SK-N-SH (cell line): ENCODE data around the gene DZIP3. TPM values are rescaled to one million over a fixed set of nuclear protein-coding genes. Genes with fewer than 3 reads are reported as not detected.

ENCODE experiments used
- CTCF ChIA-PET: fragments of 300-600, 350-600 bp; formaldehyde crosslinking; extraction: SDS; loops from one replicate; lab custom pipeline; 2021; lab: Yijun Ruan, JAX
- POLR2A ChIA-PET: fragments of 350-600 bp; sonication (Branson Sonifier 250); formaldehyde crosslinking; extraction: SDS; loops from one replicate; lab custom pipeline; 2020; ENCODE audit warnings: antibody characterized with exemption, inconsistent platforms; lab: Yijun Ruan, JAX
- DNase-seq: peaks from one replicate; pipeline ENCODE4 v3.0.0; 2012
- H2AFZ ChIP-seq: fragments of 200-600 bp; sonication (generic); 2 replicates; pipeline ENCODE4 v1.8.1; 2016; ENCODE audit warnings: antibody characterized with exemption, mild to moderate bottlenecking, low read depth
- H3F3A ChIP-seq: fragments of 200-600 bp; sonication (generic); replicated peaks from 2 replicates; pipeline ENCODE3; 2016; ENCODE audit warnings: antibody characterized with exemption, mild to moderate bottlenecking; ENCODE audit not compliant: insufficient read depth
- H3K27ac ChIP-seq, 2 experiments: fragments of 200-500 bp in 1 of 2; fragments of 200-600 bp in 1 of 2; sonication (Bioruptor generic) in 1 of 2; sonication (generic), shearing (Covaris generic) in 1 of 2; 2 replicates each; pipeline versions ENCODE4 v1.5.1 to v1.6.1; 2014 to 2016; ENCODE audit warnings: low read depth in 2 of 2, inconsistent platforms in 1 of 2, low read length in 1 of 2, mild to moderate bottlenecking in 1 of 2, mixed read lengths in 1 of 2
- H3K27me3 ChIP-seq: fragments of 200-600 bp; sonication (generic), shearing (Covaris generic); 2 replicates; pipeline ENCODE4 v1.6.1; 2016; ENCODE audit warnings: mixed run types; ENCODE audit not compliant: insufficient read depth
- H3K36me3 ChIP-seq, 2 experiments: fragments of 200-500 bp in 1 of 2; fragments of 200-600 bp in 1 of 2; sonication (Bioruptor generic) in 1 of 2; sonication (generic) in 1 of 2; replicated peaks in 1 of 2; 2 replicates each; pipeline versions ENCODE3 to v1.5.1; 2014 to 2016; ENCODE audit warnings: low read length in 1 of 2, mild to moderate bottlenecking in 1 of 2; ENCODE audit not compliant: insufficient read depth in 2 of 2, control insufficient read depth in 1 of 2
- H3K4me1 ChIP-seq, 2 experiments: fragments of 200-500 bp in 1 of 2; fragments of 200-600 bp in 1 of 2; sonication (Bioruptor generic) in 1 of 2; sonication (generic), shearing (Covaris generic) in 1 of 2; 2 replicates each; pipeline versions ENCODE4 v1.5.1 to v1.6.1; 2014 to 2016; ENCODE audit warnings: low read depth in 1 of 2, low read length in 1 of 2, mixed run types in 1 of 2; ENCODE audit not compliant: insufficient read depth in 2 of 2, control insufficient read depth in 1 of 2
- H3K4me2 ChIP-seq: fragments of 200-600 bp; sonication (generic), shearing (Covaris generic); 2 replicates; pipeline ENCODE4 v1.6.1; 2017; ENCODE audit warnings: mixed run types
- H3K4me3 ChIP-seq, 2 experiments: fragments of 200-500 bp in 1 of 2; fragments of 200-600 bp in 1 of 2; sonication (Bioruptor generic) in 1 of 2; sonication (generic), shearing (Covaris generic) in 1 of 2; 2 replicates each; pipeline versions ENCODE4 v1.5.1 to v1.8.1; 2014 to 2016; ENCODE audit warnings: low read depth in 2 of 2, inconsistent platforms in 1 of 2, low read length in 1 of 2, mild to moderate bottlenecking in 1 of 2, mixed read lengths in 1 of 2, moderate library complexity in 1 of 2
- H3K79me2 ChIP-seq: fragments of 200-600 bp; sonication (generic); 2 replicates; pipeline ENCODE4 v1.8.1; 2017; ENCODE audit warnings: mild to moderate bottlenecking; ENCODE audit not compliant: insufficient read depth
- H3K9ac ChIP-seq: fragments of 200-600 bp; sonication (generic); 2 replicates; pipeline ENCODE4 v1.6.1; 2017; ENCODE audit warnings: mixed run types
- H3K9me2 ChIP-seq: fragments of 200-600 bp; sonication (generic); 2 replicates; pipeline ENCODE4 v1.6.1; 2017; ENCODE audit warnings: mixed run types
- H3K9me3 ChIP-seq: fragments of 200-600 bp; sonication (generic); 2 replicates; pipeline ENCODE4 v1.6.1; 2017; ENCODE audit warnings: mixed run types, mild to moderate bottlenecking, moderate library complexity
- H4K20me1 ChIP-seq: fragments of 200-600 bp; sonication (generic); 2 replicates; pipeline ENCODE4 v1.6.1; 2017; ENCODE audit warnings: mild to moderate bottlenecking, mixed run types; ENCODE audit not compliant: insufficient read depth
- CTCF ChIP-seq: fragments of 200-600 bp; sonication (generic); IDR thresholded peaks from 2 replicates; pipeline ENCODE4 v1.6.1; 2017; ENCODE audit warnings: antibody characterized with exemption, mild to moderate bottlenecking, moderate library complexity
- EZH2phosphoT487 ChIP-seq: fragments of 200-600 bp; sonication (generic); IDR thresholded peaks from 2 replicates; pipeline ENCODE4 v1.6.1; 2017; ENCODE audit warnings: low read depth, mixed run types, mild to moderate bottlenecking, antibody characterized with exemption, moderate library complexity, borderline replicate concordance
- FOSL2 ChIP-seq: IDR thresholded peaks from 2 replicates; pipeline ENCODE4 v1.4.0; 2012; ENCODE audit warnings: low read depth, mild to moderate bottlenecking, moderate library complexity, borderline replicate concordance
- FOXM1 ChIP-seq: IDR thresholded peaks from 2 replicates; pipeline ENCODE4 v1.4.0; 2012; ENCODE audit warnings: low read depth, mild to moderate bottlenecking
- GABPA ChIP-seq: IDR thresholded peaks from 2 replicates; pipeline ENCODE4 v1.4.0; 2012; ENCODE audit warnings: low read depth, mild to moderate bottlenecking
- GATA2 ChIP-seq: sonication (generic); formaldehyde crosslinking; IDR thresholded peaks from 2 replicates; pipeline ENCODE4 v1.5.0; 2020; ENCODE audit warnings: mild to moderate bottlenecking, missing genetic modification reagents
- MEF2A ChIP-seq: IDR thresholded peaks from 2 replicates; pipeline ENCODE4 v1.4.0; 2012; ENCODE audit warnings: low read depth, borderline replicate concordance
- NRF1 ChIP-seq: IDR thresholded peaks from 2 replicates; pipeline ENCODE4 v1.6.1; 2012; ENCODE audit warnings: low read depth, mild to moderate bottlenecking, low read length
- PBX3 ChIP-seq: IDR thresholded peaks from 2 replicates; pipeline ENCODE4; 2012
- SIN3A ChIP-seq: IDR thresholded peaks from 2 replicates; pipeline ENCODE4 v1.6.1; 2012; ENCODE audit warnings: low read depth, mild to moderate bottlenecking, low read length, moderate library complexity, borderline replicate concordance
- SMC3 ChIP-seq: IDR thresholded peaks from 2 replicates; pipeline ENCODE4 v1.6.1; 2012; ENCODE audit warnings: low read depth, low read length, improper control_type of control experiment
- TAF1 ChIP-seq: IDR thresholded peaks from 2 replicates; pipeline ENCODE4 v1.6.1; 2012; ENCODE audit warnings: low read depth, mild to moderate bottlenecking, low read length, moderate library complexity, borderline replicate concordance
- USF1 ChIP-seq: IDR thresholded peaks from 2 replicates; pipeline ENCODE4 v1.4.0; 2012; ENCODE audit warnings: low read depth, borderline replicate concordance
- WGBS: methylation state at CpG from one replicate; pipeline ENCODE4 v1.1.6; 2017; ENCODE audit warnings: low lambda C conversion rate; 5-methylcytosine and 5-hydroxymethylcytosine counted together
- polyA plus RNA-seq, 3 experiments: library from polyadenylated mRNA; depleted of rRNA; stranded (reverse); fragments of >200 nt; gene quantifications; 2 replicates each; pipeline ENCODE4 v1.2.3, GENCODE V29; 2012

DZIP3 gene
- polyA plus RNA-seq, 1 of the 3 experiments (the other 2 are of a cell fraction), result 6.3 TPM

- DNase-seq, result no peak
- Histone ChIP-seq H3K4me2 (no peak overlapping the region), H3K4me1 (peaks cover 2 to 5% of the 10 kb centered on the region in 2 experiments; a peak in 3 of 4 replicates), H3K27ac (no peak overlapping the region), H3K27me3 (no peaks in the 10 kb centered on the region), H3K9me2 (no peaks in the 10 kb centered on the region), H3K4me3 (no peak overlapping the region), H4K20me1 (no peaks in the 10 kb centered on the region), H2AFZ (no peak overlapping the region), H3F3A (peaks cover 3% of the 10 kb centered on the region), H3K9me3 (no peaks in the 10 kb centered on the region), H3K79me2 (peaks cover 12% of the 10 kb centered on the region; the same call in 1 of the 2 replicates), H3K9ac (no peak overlapping the region), H3K36me3 (no peaks in the 10 kb centered on the region)
- TF ChIP-seq PBX3 (no peak), CTCF (no peak), TAF1 (no peak), NRF1 (no peak), EZH2phosphoT487 (no peak), SIN3A (no peak), GATA2 (CRISPR knock-in tag) (no peak), GABPA (no peak), MEF2A (no peak), FOSL2 (no peak)
- WGBS, result 64% methylated on average over 5 of the region's 5 CpGs
- CTCF ChIA-PET, result interaction anchor here (2.1 kb wide), 1 partner anchor 9 kb away, joined by 6 read pairs; the partner anchor contains the start of genes CIP2A and DZIP3
- POLR2A ChIA-PET, result interaction anchor here (1.5 kb wide), 1 partner anchor 9 kb away, joined by 6 read pairs; the partner anchor contains the start of genes CIP2A and DZIP3
These were observed 8.9 kb downstream of the DZIP3 start for GRCh38 chr3:108598375-108598774.

GRCh38 chr3:108599677-108600409 lies 10.3 kb downstream of the DZIP3 start:
- CTCF ChIA-PET, result interaction anchor here (2.1 kb wide), 1 partner anchor 10 kb away, joined by 6 read pairs; the partner anchor contains the start of genes CIP2A and DZIP3
- Histone ChIP-seq H3K4me1 (peaks cover 9 to 10% of the 10 kb centered on the region in 2 experiments; a peak in 3 of 4 replicates), H3K79me2 (peaks cover 7% of the 10 kb centered on the region; the same call in 1 of the 2 replicates)
- no peak for DNase-seq
- TF ChIP-seq SMC3 (no peak), FOXM1 (no peak), USF1 (no peak)
- TF ChIP-seq, all 33 proteins: peak for 0
- Histone ChIP-seq H3K4me2 (no peak overlapping the region), H3K4me3 (no peak overlapping the region), H2AFZ (no peak overlapping the region), H3K9me3 (no peaks in the 10 kb centered on the region), H3F3A (peaks cover 3% of the 10 kb centered on the region), H3K27me3 (no peaks in the 10 kb centered on the region), H3K27ac (no peak overlapping the region), H4K20me1 (no peaks in the 10 kb centered on the region), H3K9me2 (no peaks in the 10 kb centered on the region), H3K9ac (no peak overlapping the region), H3K36me3 (no peaks in the 10 kb centered on the region)
- POLR2A ChIA-PET, result interaction anchor here (1.8 kb wide), 1 partner anchor 10 kb away, joined by 6 read pairs; the partner anchor contains the start of genes CIP2A and DZIP3
- 100% methylated on average over 1 of the region's 1 CpG for WGBS
